ENCODE results near the gene ANHX.

Gene ANHX

DNA sequence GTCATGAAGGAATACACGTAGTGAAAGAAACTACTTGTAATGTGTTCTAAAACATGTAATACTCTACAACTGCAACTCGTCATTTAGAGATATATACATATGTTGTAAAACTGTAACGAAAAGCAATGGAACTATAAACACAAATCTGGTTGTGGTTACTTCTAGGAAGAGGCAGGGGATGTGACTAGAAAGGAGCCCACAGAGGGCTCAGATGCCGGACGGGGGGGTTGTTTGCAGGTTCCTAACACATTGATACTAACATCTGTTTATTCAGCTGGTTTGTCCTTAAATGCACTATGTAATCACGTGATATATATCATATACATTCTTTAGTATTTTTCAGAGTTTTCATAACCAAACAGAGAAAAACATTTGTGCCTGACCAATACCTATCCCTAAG is 16.1 kb upstream of the ANHX start:
- no peak for TF ChIP-seq EZH2 (IDR thresholded peaks at IDR 0.05; ENCODE audit: borderline replicate concordance, low read depth, low read length, severe bottlenecking)
- no peak overlapping the region for H3K27ac ChIP-seq (ENCODE audit: low read length)
- ATAC-seq (ENCODE audit: insufficient read depth, low read depth) (no peak), DNase-seq (no peak)
- H2AFZ ChIP-seq (ENCODE audit: low read depth, low read length): no peak overlapping the region
- no peaks in the 10 kb centered on the region for H3K4me1 ChIP-seq (ENCODE audit: insufficient read depth, low read length)
- no peak overlapping the region for H3K4me3 ChIP-seq (ENCODE audit: low read depth in 1 of 2, low read length in 2 of 2)
- no peak overlapping the region for H3K9ac ChIP-seq (ENCODE audit: low read depth, low read length)
- H3K4me2 ChIP-seq (ENCODE audit: insufficient read depth, low read length): no peak overlapping the region
- no peaks in the 10 kb centered on the region for H3K36me3 ChIP-seq (ENCODE audit: insufficient read depth, low read length)
- H4K20me1 ChIP-seq (ENCODE audit: insufficient read depth, low read length): no peaks in the 10 kb centered on the region
- H3K79me2 ChIP-seq (ENCODE audit: insufficient read depth, low read length): no peaks in the 10 kb centered on the region
- H3K27me3 ChIP-seq (ENCODE audit: insufficient read depth, low read length, poor library complexity): no peaks in the 10 kb centered on the region
- no peaks in the 10 kb centered on the region for H3K9me3 ChIP-seq (ENCODE audit: insufficient read depth, low read length, severe bottlenecking)

- Histone ChIP-seq H2AFZ (ENCODE audit: low read depth, low read length) (no peak overlapping the region), H3K36me3 (ENCODE audit: insufficient read depth, low read length) (no peaks in the 10 kb centered on the region), H3K9me3 (ENCODE audit: insufficient read depth, low read length, severe bottlenecking) (peaks cover 41% of the 10 kb centered on the region), H3K79me2 (ENCODE audit: insufficient read depth, low read length) (no peaks in the 10 kb centered on the region), H3K4me3 (ENCODE audit: low read depth in 1 of 2, low read length in 2 of 2) (no peak overlapping the region), H3K4me1 (ENCODE audit: insufficient read depth, low read length) (no peaks in the 10 kb centered on the region), H3K4me2 (ENCODE audit: insufficient read depth, low read length) (no peak overlapping the region), H3K27ac (ENCODE audit: low read length) (no peak overlapping the region), H3K9ac (ENCODE audit: low read depth, low read length) (no peak overlapping the region), H4K20me1 (ENCODE audit: insufficient read depth, low read length) (no peaks in the 10 kb centered on the region), H3K27me3 (ENCODE audit: insufficient read depth, low read length, poor library complexity) (no peaks in the 10 kb centered on the region)
- DNase-seq (no peak), ATAC-seq (ENCODE audit: insufficient read depth, low read depth) (no peak)
- TF ChIP-seq, protein P1, sequence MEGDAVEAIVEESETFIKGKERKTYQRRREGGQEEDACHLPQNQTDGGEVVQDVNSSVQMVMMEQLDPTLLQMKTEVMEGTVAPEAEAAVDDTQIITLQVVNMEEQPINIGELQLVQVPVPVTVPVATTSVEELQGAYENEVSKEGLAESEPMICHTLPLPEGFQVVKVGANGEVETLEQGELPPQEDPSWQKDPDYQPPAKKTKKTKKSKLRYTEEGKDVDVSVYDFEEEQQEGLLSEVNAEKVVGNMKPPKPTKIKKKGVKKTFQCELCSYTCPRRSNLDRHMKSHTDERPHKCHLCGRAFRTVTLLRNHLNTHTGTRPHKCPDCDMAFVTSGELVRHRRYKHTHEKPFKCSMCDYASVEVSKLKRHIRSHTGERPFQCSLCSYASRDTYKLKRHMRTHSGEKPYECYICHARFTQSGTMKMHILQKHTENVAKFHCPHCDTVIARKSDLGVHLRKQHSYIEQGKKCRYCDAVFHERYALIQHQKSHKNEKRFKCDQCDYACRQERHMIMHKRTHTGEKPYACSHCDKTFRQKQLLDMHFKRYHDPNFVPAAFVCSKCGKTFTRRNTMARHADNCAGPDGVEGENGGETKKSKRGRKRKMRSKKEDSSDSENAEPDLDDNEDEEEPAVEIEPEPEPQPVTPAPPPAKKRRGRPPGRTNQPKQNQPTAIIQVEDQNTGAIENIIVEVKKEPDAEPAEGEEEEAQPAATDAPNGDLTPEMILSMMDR (IDR thresholded peaks at IDR 0.05; ENCODE audit: borderline replicate concordance, extremely low read depth, low read length, poor library complexity, severe bottlenecking): no peak
- no peak for TF ChIP-seq EZH2 (IDR thresholded peaks at IDR 0.05; ENCODE audit: borderline replicate concordance, low read depth, low read length, severe bottlenecking)
These were observed 879 bp upstream of the ANHX start for GRCh38 chr12:133236556-133236955.

- Histone ChIP-seq H3K27ac (ENCODE audit: low read length) (no peak overlapping the region), H3K4me1 (ENCODE audit: insufficient read depth, low read length) (no peaks in the 10 kb centered on the region), H2AFZ (ENCODE audit: low read depth, low read length) (no peak overlapping the region), H3K9ac (ENCODE audit: low read depth, low read length) (no peak overlapping the region), H4K20me1 (ENCODE audit: insufficient read depth, low read length) (no peaks in the 10 kb centered on the region), H3K79me2 (ENCODE audit: insufficient read depth, low read length) (no peaks in the 10 kb centered on the region), H3K4me3 (ENCODE audit: low read depth in 1 of 2, low read length in 2 of 2) (no peak overlapping the region), H3K36me3 (ENCODE audit: insufficient read depth, low read length) (no peaks in the 10 kb centered on the region), H3K27me3 (ENCODE audit: insufficient read depth, low read length, poor library complexity) (no peaks in the 10 kb centered on the region), H3K9me3 (ENCODE audit: insufficient read depth, low read length, severe bottlenecking) (peaks cover 45% of the 10 kb centered on the region), H3K4me2 (ENCODE audit: insufficient read depth, low read length) (no peak overlapping the region)
- TF ChIP-seq EZH2 (IDR thresholded peaks at IDR 0.05; ENCODE audit: borderline replicate concordance, low read depth, low read length, severe bottlenecking): no peak
- TF ChIP-seq, protein P1 (IDR thresholded peaks at IDR 0.05; ENCODE audit: borderline replicate concordance, extremely low read depth, low read length, poor library complexity, severe bottlenecking): no peak
- no peak for ATAC-seq (ENCODE audit: insufficient read depth, low read depth)
- DNase-seq: no peak
These were observed 467 bp upstream of the ANHX start for GRCh38 chr12:133236144-133236543.

GRCh38 chr12:133234971-133235370 is 706 bp downstream of the ANHX start:
- Histone ChIP-seq H3K9ac (ENCODE audit: low read depth, low read length) (no peak overlapping the region), H3K4me1 (ENCODE audit: insufficient read depth, low read length) (no peaks in the 10 kb centered on the region), H3K36me3 (ENCODE audit: insufficient read depth, low read length) (no peaks in the 10 kb centered on the region), H3K79me2 (ENCODE audit: insufficient read depth, low read length) (no peaks in the 10 kb centered on the region), H3K27me3 (ENCODE audit: insufficient read depth, low read length, poor library complexity) (no peaks in the 10 kb centered on the region), H3K4me2 (ENCODE audit: insufficient read depth, low read length) (no peak overlapping the region), H3K9me3 (ENCODE audit: insufficient read depth, low read length, severe bottlenecking) (peaks cover 40% of the 10 kb centered on the region), H3K27ac (ENCODE audit: low read length) (no peak overlapping the region), H2AFZ (ENCODE audit: low read depth, low read length) (no peak overlapping the region), H3K4me3 (ENCODE audit: low read depth in 1 of 2, low read length in 2 of 2) (no peak overlapping the region), H4K20me1 (ENCODE audit: insufficient read depth, low read length) (no peaks in the 10 kb centered on the region)
- DNase-seq (no peak), ATAC-seq (ENCODE audit: insufficient read depth, low read depth) (no peak)
- no peak for TF ChIP-seq EZH2 (IDR thresholded peaks at IDR 0.05; ENCODE audit: borderline replicate concordance, low read depth, low read length, severe bottlenecking)
- TF ChIP-seq, protein P1 (IDR thresholded peaks at IDR 0.05; ENCODE audit: borderline replicate concordance, extremely low read depth, low read length, poor library complexity, severe bottlenecking): no peak
